Activated T-cell treated with anti-CD3 and anti-CD28 coated beads, Interleukin-2, amount 50 U/mL, for 48 hours (primary cell): ENCODE results near the gene HBA2.
"Not testable (repeated sequence)": the region's sequence is repeated elsewhere in the genome, so short reads cannot be mapped to it uniquely, and the experiment has no call there.

ENCODE experiments used
- DNase-seq, 2 experiments: peaks; one replicate each; pipeline ENCODE4 v3.0.0-alpha.2; 2020

HBA2 gene

GRCh38 chr16:204046-204445 lies 31.4 kb downstream of the HBA2 start:
- not testable (repeated sequence) for DNase-seq

- not testable (repeated sequence) for DNase-seq
These were observed 36.7 kb downstream of the HBA2 start for GRCh38 chr16:209359-209758.

- DNase-seq, result not testable (repeated sequence)
These were observed 39.0 kb downstream of the HBA2 start for GRCh38 chr16:211631-212180.

GRCh38 chr16:212999-213398 lies 40.3 kb downstream of the HBA2 start:
- no peak for DNase-seq

GRCh38 chr16:220021-220420 lies 47.3 kb downstream of the HBA2 start:
- no peak for DNase-seq
